Neuronal stem cell (in vitro differentiated cells): ENCODE data around the gene CGB1.

Source experiments
- DNase-seq: peaks from one replicate; pipeline ENCODE4 v3.0.0-alpha.2; 2013; ENCODE audit warnings: low spot score
- H2AFZ ChIP-seq: one replicate; pipeline ENCODE4 v1.6.1; 2013; ENCODE audit warnings: mild to moderate bottlenecking, low read length, inconsistent platforms
- H2AK5ac ChIP-seq: 2 replicates; pipeline ENCODE4 v1.6.1; 2013; ENCODE audit warnings: low read depth, mild to moderate bottlenecking, inconsistent platforms, low read length, moderate library complexity, mixed read lengths
- H2BK120ac ChIP-seq: 2 replicates; pipeline ENCODE4 v1.6.1; 2013; ENCODE audit warnings: low read depth, mild to moderate bottlenecking, inconsistent platforms, low read length, moderate library complexity, mixed read lengths
- H2BK12ac ChIP-seq: one replicate; pipeline ENCODE4 v1.6.1; 2013; ENCODE audit warnings: low read length, inconsistent platforms
- H2BK15ac ChIP-seq: 2 replicates; pipeline ENCODE4 v1.6.1; 2013; ENCODE audit warnings: mild to moderate bottlenecking, low read length, inconsistent platforms, mixed read lengths
- H2BK5ac ChIP-seq: one replicate; pipeline ENCODE4 v1.6.1; 2013; ENCODE audit warnings: inconsistent platforms, mild to moderate bottlenecking, low read length, moderate library complexity
- H3K14ac ChIP-seq: one replicate; pipeline ENCODE4 v1.6.1; 2013; ENCODE audit warnings: low read length, inconsistent platforms
- H3K18ac ChIP-seq: 2 replicates; pipeline ENCODE4 v1.6.1; 2013; ENCODE audit warnings: low read length, inconsistent platforms
- H3K23ac ChIP-seq: 2 replicates; pipeline ENCODE4 v1.6.1; 2013; ENCODE audit warnings: low read depth, mild to moderate bottlenecking, mixed read lengths, low read length, inconsistent platforms; ENCODE audit not compliant: poor library complexity
- H3K27ac ChIP-seq: replicated peaks from 3 replicates; pipeline ENCODE4 v1.5.1; 2013; ENCODE audit warnings: low read length, inconsistent platforms
- H3K27me3 ChIP-seq, 3 experiments: 2 replicates each; pipeline ENCODE4 v1.6.1; 2013; ENCODE audit warnings: low read length in 3 of 3, mild to moderate bottlenecking in 2 of 3, inconsistent platforms in 1 of 3, low read depth in 1 of 3, mixed read lengths in 1 of 3, moderate library complexity in 1 of 3; ENCODE audit not compliant: control insufficient read depth in 3 of 3, insufficient read depth in 3 of 3
- H3K36me3 ChIP-seq, 2 donors: replicated peaks in 1 of 2; 2 replicates each; pipeline ENCODE4 v1.6.1; 2013; ENCODE audit warnings: low read length in 2 of 2; ENCODE audit not compliant: control insufficient read depth in 2 of 2, insufficient read depth in 2 of 2
- H3K4ac ChIP-seq: 2 replicates; pipeline ENCODE4 v1.6.1; 2013; ENCODE audit warnings: inconsistent platforms, mild to moderate bottlenecking, low read length, moderate library complexity
- H3K4me1 ChIP-seq, 2 donors: 1 replicate in 1 of 2; 2 replicates in 1 of 2; pipeline ENCODE4 v1.6.1; 2013; ENCODE audit warnings: low read length in 2 of 2, low read depth in 1 of 2; ENCODE audit not compliant: control insufficient read depth in 2 of 2, insufficient read depth in 1 of 2
- H3K4me2 ChIP-seq: one replicate; pipeline ENCODE4 v1.6.1; 2013; ENCODE audit warnings: mild to moderate bottlenecking, low read length, inconsistent platforms; ENCODE audit not compliant: insufficient read depth, poor library complexity, severe bottlenecking
- H3K4me3 ChIP-seq, 2 donors: 2 replicates each; pipeline ENCODE4 v1.5.1; 2013; ENCODE audit warnings: low read length in 2 of 2, mild to moderate bottlenecking in 2 of 2, inconsistent platforms in 1 of 2, moderate library complexity in 1 of 2
- H3K79me1 ChIP-seq: one replicate; pipeline ENCODE4 v1.6.1; 2013; ENCODE audit warnings: low read depth, mild to moderate bottlenecking, inconsistent platforms, low read length, moderate library complexity
- H3K9ac ChIP-seq: one replicate; pipeline ENCODE4 v1.6.1; 2013; ENCODE audit warnings: mild to moderate bottlenecking, low read depth, low read length, inconsistent platforms; ENCODE audit not compliant: poor library complexity
- H3K9me3 ChIP-seq, 2 donors: replicated peaks in 1 of 2; 2 replicates each; pipeline versions ENCODE3 to v1.6.1; 2013; ENCODE audit warnings: low read length in 2 of 2, mild to moderate bottlenecking in 2 of 2, inconsistent platforms in 1 of 2, low read depth in 1 of 2, mixed read lengths in 1 of 2, moderate library complexity in 1 of 2; ENCODE audit not compliant: control insufficient read depth in 2 of 2, insufficient read depth in 1 of 2
- H4K8ac ChIP-seq: one replicate; pipeline ENCODE4 v1.6.1; 2013; ENCODE audit warnings: low read depth, mild to moderate bottlenecking, inconsistent platforms, low read length, moderate library complexity
- H4K91ac ChIP-seq: one replicate; pipeline ENCODE4 v1.6.1; 2013; ENCODE audit warnings: low read length, low read depth, mild to moderate bottlenecking, inconsistent platforms; ENCODE audit not compliant: poor library complexity
- WGBS, 2 donors: extraction: QIAGEN DNeasy Blood & Tissue Kit; methylation state at CpG; one replicate each; pipeline ENCODE4 v1.1.7; 2013; ENCODE audit warnings: missing lambda C conversion rate in 2 of 2, mixed read lengths in 1 of 2; ENCODE audit not compliant: insufficient read length in 2 of 2, insufficient replicate concordance in 1 of 2; ENCODE audit errors: extremely low coverage in 2 of 2; 5-methylcytosine and 5-hydroxymethylcytosine counted together

CGB1 gene

GRCh38 chr19:48988860-48989259 lies 47.8 kb downstream of the CGB1 start:
- Histone ChIP-seq H3K14ac (no peak overlapping the region), H4K91ac (no peak overlapping the region), H2BK120ac (no peak overlapping the region), H4K8ac (no peak overlapping the region), H2AFZ (no peak overlapping the region), H3K9ac (no peak overlapping the region), H3K4ac (no peak overlapping the region), H3K36me3 (peaks cover 23 to 51% of the 10 kb centered on the region in 2 donors), H3K27ac (no peak overlapping the region), H2BK15ac (no peak overlapping the region), H3K4me1 (peaks cover 5% of the 10 kb centered on the region in 2 donors), H3K4me2 (no peak overlapping the region), H3K79me1 (peaks cover 8% of the 10 kb centered on the region), H3K18ac (no peak overlapping the region), H2BK12ac (no peak overlapping the region), H3K4me3 (no peak overlapping the region), H3K23ac (no peak overlapping the region), H2BK5ac (no peak overlapping the region), H2AK5ac (no peak overlapping the region), H3K9me3 (no peaks in the 10 kb centered on the region), H3K27me3 (no peaks in the 10 kb centered on the region)
- no CpG with 5 or more reads among the region's 9 CpGs for WGBS, 2 donors
- no peak for DNase-seq

- H2BK5ac ChIP-seq, result no peak overlapping the region
- no peak overlapping the region for H3K4me3 ChIP-seq
- H2AK5ac ChIP-seq, result no peak overlapping the region
These were observed 48.4 kb downstream of the CGB1 start for GRCh38 chr19:48988286-48988685.

GRCh38 chr19:48987323-48987722 lies 49.4 kb downstream of the CGB1 start:
- Histone ChIP-seq H3K4me2 (no peak overlapping the region), H3K27ac (no peak overlapping the region), H3K36me3 (peaks cover 25 to 65% of the 10 kb centered on the region in 2 donors), H3K27me3 (no peaks in the 10 kb centered on the region), H3K23ac (no peak overlapping the region), H2BK120ac (no peak overlapping the region), H2BK5ac (no peak overlapping the region), H3K18ac (no peak overlapping the region), H3K9me3 (no peaks in the 10 kb centered on the region), H4K91ac (no peak overlapping the region), H3K9ac (no peak overlapping the region), H2BK12ac (no peak overlapping the region), H3K79me1 (peaks cover 5% of the 10 kb centered on the region), H3K4me3 (no peak overlapping the region), H2AFZ (no peak overlapping the region), H2AK5ac (no peak overlapping the region), H3K4me1 (peaks cover 5% of the 10 kb centered on the region in 2 donors), H4K8ac (no peak overlapping the region), H3K4ac (no peak overlapping the region), H3K14ac (no peak overlapping the region), H2BK15ac (no peak overlapping the region)
- no peak for DNase-seq
- no CpG with 5 or more reads among the region's 7 CpGs for WGBS, 2 donors

More at GRCh38 chr19:48988286-48988685, 48.4 kb downstream of the CGB1 start:
- Histone ChIP-seq H4K91ac (no peak overlapping the region), H3K23ac (no peak overlapping the region), H3K9ac (no peak overlapping the region), H3K27ac (no peak overlapping the region), H2AFZ (no peak overlapping the region), H3K14ac (no peak overlapping the region), H3K9me3 (no peaks in the 10 kb centered on the region), H2BK120ac (no peak overlapping the region), H3K4me1 (peaks cover 5% of the 10 kb centered on the region in 2 donors), H3K4me2 (no peak overlapping the region), H3K79me1 (peaks cover 8% of the 10 kb centered on the region), H3K36me3 (peaks cover 25 to 57% of the 10 kb centered on the region in 2 donors), H3K18ac (no peak overlapping the region), H3K4ac (no peak overlapping the region), H2BK12ac (no peak overlapping the region), H4K8ac (no peak overlapping the region), H2BK15ac (no peak overlapping the region), H3K27me3 (no peaks in the 10 kb centered on the region)
- DNase-seq, result no peak
- no CpG with 5 or more reads among the region's 7 CpGs for WGBS, 2 donors

GRCh38 chr19:48986211-48986610 lies 50.5 kb downstream of the CGB1 start:
- H3K9ac ChIP-seq, result no peak overlapping the region
- H3K36me3 ChIP-seq, result peaks cover 30 to 75% of the 10 kb centered on the region in 2 donors

More at GRCh38 chr19:48986211-48986610, 50.5 kb downstream of the CGB1 start:
- no peak for DNase-seq
- Histone ChIP-seq H3K4me3 (no peak overlapping the region), H2AFZ (no peak overlapping the region), H3K9me3 (no peaks in the 10 kb centered on the region), H3K27ac (no peak overlapping the region), H4K8ac (no peak overlapping the region), H4K91ac (no peak overlapping the region), H2BK12ac (no peak overlapping the region), H3K79me1 (peaks cover 4% of the 10 kb centered on the region), H2BK120ac (no peak overlapping the region), H2AK5ac (no peak overlapping the region), H3K23ac (no peak overlapping the region), H3K4me2 (no peak overlapping the region), H3K18ac (no peak overlapping the region), H2BK5ac (no peak overlapping the region), H3K14ac (no peak overlapping the region), H3K4me1 (no peaks in the 10 kb centered on the region), H2BK15ac (no peak overlapping the region), H3K4ac (no peak overlapping the region), H3K27me3 (no peaks in the 10 kb centered on the region)
- no CpG with 5 or more reads among the region's 3 CpGs for WGBS, 2 donors
